Measurements from ENCODE around the gene DDX49. TPM values are rescaled to one million over a fixed set of nuclear protein-coding genes. Genes with fewer than 3 reads are reported as not detected.

Gene DDX49
- polyA plus RNA-seq, 5 donors: 41.0 to 64.6 (median 49.5) TPM

DNA sequence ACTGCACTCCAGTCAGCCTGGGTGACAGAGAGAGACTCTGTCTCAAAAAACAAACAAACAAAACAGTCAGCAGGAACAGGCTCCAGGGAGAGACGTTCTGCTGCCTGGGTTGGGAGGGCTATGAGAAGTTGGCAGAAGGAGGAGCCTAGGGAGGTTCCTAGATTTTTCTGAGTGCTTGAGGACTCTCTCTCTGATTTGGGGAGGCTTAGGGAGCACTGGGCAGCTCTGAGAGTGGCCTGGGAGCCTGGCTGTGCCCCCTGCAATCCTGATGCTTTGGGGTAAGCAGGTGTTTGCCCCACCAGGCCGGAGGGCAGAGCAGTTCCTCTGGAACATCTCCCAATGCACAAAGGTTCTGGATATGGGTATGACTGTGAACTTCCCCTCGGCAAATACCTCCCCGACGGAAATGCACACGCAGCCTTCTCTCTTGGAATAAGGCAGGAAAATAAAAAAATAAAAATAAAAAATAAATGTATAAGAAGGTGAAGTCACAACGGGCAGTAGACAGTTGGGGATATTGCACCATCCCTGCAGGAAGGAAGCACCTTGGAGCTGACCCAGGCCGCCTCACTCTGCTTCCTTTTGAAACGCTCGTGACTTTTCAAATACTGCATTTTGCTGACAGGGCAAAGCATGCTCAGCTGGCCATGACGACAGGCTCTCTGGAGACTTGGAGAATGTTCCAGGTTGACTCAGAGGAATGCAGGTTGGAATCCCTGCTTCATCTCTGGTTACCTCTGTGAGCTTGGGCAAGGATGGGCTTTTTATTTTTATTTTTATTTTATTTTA, 48.0 kb downstream of the DDX49 start:
- DNase-seq: peak in 1 of 2 donors; percentile 32

GRCh38 chr19:18969931-18970659, 50.6 kb downstream of the DDX49 start:
- no peak for DNase-seq

DNA sequence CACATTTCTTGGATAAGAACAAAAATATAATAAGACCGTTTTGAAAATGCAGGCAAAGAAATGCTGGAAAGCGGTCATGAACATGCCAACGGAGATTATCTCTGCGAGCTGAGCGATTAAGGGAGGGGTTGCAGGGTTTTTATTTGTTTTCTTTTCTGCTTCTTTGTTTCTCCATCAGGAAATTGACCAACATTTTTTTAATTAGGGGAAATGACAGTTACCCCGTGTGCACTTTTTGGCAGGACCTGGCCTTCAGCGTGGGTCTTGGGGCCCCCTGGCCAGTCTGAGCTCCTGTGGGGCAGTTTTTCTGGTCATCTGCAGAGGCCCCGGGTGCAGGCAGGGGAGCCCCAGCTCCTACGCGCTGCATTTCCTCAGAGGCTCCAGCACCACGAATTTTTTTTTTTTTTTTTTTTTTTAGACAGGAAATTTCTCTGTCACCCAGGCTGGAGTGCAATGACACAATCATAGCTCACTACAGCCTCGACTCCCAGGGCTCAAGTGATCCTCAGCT, 52.8 kb downstream of the DDX49 start:
- no peak for DNase-seq

- no peak for DNase-seq
Observed at GRCh38 chr19:18972851-18973250, 53.3 kb downstream of the DDX49 start.

DNA sequence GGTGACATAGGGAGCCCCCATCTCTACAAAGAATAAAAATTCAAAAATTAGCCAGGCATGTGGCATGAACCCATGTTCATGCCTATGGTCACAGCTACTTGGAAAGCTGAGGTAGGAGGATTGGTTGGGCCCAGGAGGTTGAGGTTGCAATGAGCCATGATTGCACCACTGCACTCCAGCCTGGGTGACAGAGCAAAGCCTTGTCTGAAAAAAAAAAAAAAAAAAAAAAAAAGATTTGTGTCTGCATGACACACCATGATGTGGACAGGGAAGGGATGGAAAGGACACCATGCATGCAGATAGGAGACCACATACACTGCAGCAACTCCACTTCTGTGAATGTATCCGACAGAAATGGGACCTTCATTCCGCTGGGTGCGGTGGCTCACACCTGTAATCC, 55.5 kb downstream of the DDX49 start:
- no peak for DNase-seq

DNA sequence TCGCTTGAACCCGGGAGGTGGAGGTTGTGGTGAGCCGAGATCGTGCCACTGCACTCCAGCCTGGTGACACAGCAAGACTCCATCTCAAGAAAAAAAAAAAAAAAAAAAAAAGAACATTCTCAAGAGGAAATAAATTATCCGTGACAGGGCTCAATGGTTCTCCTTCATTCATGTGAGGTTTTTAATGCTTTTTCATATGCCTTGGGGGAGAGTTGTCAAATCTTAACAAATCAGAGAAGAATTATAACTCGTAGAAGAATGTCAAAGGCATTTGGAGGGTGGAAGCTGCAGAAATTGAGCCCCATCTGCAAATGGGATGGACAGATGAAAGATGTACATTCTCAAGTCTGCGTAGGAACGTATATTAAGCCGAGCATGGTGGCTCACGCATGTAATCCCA, 56.4 kb downstream of the DDX49 start:
- DNase-seq: no peak

Other genes with a start within 250 kb of the DDX49 start
- gene CRTC1, start 236.0 kb upstream of the DDX49 start, polyA plus RNA-seq (ENCODE audit: insufficient read depth in 1 of 5, insufficient read length in 5 of 5, low replicate concordance in 1 of 5): 10 to 100 TPM; 12.8 to 26.9 (median 16.0) TPM
- under 1 TPM in 1 of 5 donors, not detected in 4; 0.60 TPM for gene COMP, start 128.4 kb upstream of the DDX49 start, polyA plus RNA-seq (ENCODE audit: insufficient read depth in 1 of 5, insufficient read length in 5 of 5, low replicate concordance in 1 of 5)
- gene UPF1, start 87.8 kb upstream of the DDX49 start, polyA plus RNA-seq (ENCODE audit: insufficient read depth in 1 of 5, insufficient read length in 5 of 5, low replicate concordance in 1 of 5): 10 to 100 TPM; 34.0 to 58.4 (median 52.9) TPM
- gene CERS1, start 23.6 kb upstream of the DDX49 start, polyA plus RNA-seq (ENCODE audit: insufficient read depth in 1 of 5, insufficient read length in 5 of 5, low replicate concordance in 1 of 5): 1 to 10 TPM; 2.0 to 5.3 (median 3.5) TPM
- 100 to 1,000 TPM in 2 of 5 donors, 10 to 100 TPM in 3; 68.4 to 136 (median 88.3) TPM for gene COPE, start 328 bp upstream of the DDX49 start, polyA plus RNA-seq (ENCODE audit: insufficient read depth in 1 of 5, insufficient read length in 5 of 5, low replicate concordance in 1 of 5)
- gene HOMER3, start 21.5 kb downstream of the DDX49 start, polyA plus RNA-seq (ENCODE audit: insufficient read depth in 1 of 5, insufficient read length in 5 of 5, low replicate concordance in 1 of 5): 10 to 100 TPM; 45.0 to 77.3 (median 53.8) TPM
- gene SUGP2, start 113.8 kb downstream of the DDX49 start, polyA plus RNA-seq (ENCODE audit: insufficient read depth in 1 of 5, insufficient read length in 5 of 5, low replicate concordance in 1 of 5): 100 to 1,000 TPM in 3 of 5 donors, 10 to 100 TPM in 2; 93.2 to 132 (median 100) TPM
- 10 to 100 TPM; 26.6 to 43.7 (median 33.1) TPM for gene ARMC6, start 113.9 kb downstream of the DDX49 start, polyA plus RNA-seq (ENCODE audit: insufficient read depth in 1 of 5, insufficient read length in 5 of 5, low replicate concordance in 1 of 5)
- gene SLC25A42, start 144.3 kb downstream of the DDX49 start, polyA plus RNA-seq (ENCODE audit: insufficient read depth in 1 of 5, insufficient read length in 5 of 5, low replicate concordance in 1 of 5): 10 to 100 TPM; 10.2 to 15.9 (median 12.9) TPM
- 10 to 100 TPM; 19.4 to 31.3 (median 25.3) TPM for gene TMEM161A, start 218.8 kb downstream of the DDX49 start, polyA plus RNA-seq (ENCODE audit: insufficient read depth in 1 of 5, insufficient read length in 5 of 5, low replicate concordance in 1 of 5)

All from right lung (tissue), 5 donors.